HG03045 (cell line): ENCODE data around the gene KDM4C.
A peak's percentile ranks its signal among the peaks of the same experiment; 100 is the strongest.
"Not testable (repeated sequence)": the region's sequence is repeated elsewhere in the genome, so short reads cannot be mapped to it uniquely, and the experiment has no call there.

ENCODE experiments used
- ATAC-seq: cut with Tn5 transposase; IDR thresholded peaks from one replicate; pipeline ENCODE4 v1.9.1; 2021; ENCODE audit warnings: mild to moderate bottlenecking, moderate library complexity; ENCODE audit not compliant: unreplicated experiment

The KDM4C gene

DNA sequence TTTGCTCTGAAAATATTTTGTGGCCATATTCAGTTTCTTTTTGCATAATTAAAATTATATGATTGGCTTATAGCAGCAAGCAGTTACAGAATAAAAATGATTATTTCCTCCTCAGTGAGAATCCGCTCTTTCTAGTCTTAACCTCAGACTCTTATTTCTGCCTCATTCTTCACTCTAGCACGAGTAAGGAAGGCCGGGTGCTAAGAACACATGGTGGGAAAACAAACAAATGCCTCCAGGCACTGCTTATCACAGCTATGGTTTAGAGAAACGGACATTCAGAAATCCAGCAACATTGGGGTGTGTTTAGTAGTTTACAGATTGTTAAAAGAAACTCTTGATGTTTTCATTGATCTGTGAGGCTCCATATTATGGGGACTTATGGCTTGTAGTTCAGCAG, 168.7 kb downstream of the KDM4C start:
- no peak for ATAC-seq

DNA sequence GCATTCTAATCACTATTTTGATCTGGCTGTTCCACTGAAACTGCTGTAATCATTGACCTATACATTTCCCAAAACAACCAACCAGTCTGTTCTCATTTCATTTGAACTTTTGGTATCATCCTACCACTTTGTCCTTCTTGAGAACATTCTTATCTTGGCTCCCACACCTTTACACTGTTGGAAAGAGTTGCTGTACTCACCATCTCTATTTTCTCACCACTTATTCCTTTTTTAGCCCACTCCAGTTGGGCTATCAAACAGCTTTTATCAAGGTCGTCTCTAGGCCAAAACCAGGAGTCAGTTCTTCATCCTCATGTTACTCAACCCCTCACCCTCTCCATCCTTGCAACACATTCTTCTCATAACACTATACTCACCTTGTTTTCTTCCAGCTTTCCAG, 170.1 kb downstream of the KDM4C start:
- ATAC-seq = no peak

DNA sequence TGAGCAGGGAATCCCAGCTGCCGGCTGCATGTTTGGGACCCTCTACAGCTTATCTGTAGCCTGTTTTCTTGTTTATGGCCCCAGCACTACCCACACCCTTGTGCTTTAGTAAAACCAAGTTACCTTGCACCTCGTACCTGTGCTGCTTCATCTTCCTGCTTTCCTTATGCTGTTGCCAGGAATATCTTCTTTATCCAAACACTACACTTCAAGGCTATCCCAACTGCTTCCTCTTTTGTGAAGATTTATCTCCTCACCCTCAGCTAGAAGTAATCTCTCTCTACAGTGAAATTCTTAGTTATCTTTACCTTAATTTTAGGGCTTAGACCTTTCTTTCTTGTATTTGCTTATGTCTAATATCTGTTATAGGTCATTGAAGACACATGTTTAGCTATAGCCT, 171.1 kb downstream of the KDM4C start:
- ATAC-seq = no peak

DNA sequence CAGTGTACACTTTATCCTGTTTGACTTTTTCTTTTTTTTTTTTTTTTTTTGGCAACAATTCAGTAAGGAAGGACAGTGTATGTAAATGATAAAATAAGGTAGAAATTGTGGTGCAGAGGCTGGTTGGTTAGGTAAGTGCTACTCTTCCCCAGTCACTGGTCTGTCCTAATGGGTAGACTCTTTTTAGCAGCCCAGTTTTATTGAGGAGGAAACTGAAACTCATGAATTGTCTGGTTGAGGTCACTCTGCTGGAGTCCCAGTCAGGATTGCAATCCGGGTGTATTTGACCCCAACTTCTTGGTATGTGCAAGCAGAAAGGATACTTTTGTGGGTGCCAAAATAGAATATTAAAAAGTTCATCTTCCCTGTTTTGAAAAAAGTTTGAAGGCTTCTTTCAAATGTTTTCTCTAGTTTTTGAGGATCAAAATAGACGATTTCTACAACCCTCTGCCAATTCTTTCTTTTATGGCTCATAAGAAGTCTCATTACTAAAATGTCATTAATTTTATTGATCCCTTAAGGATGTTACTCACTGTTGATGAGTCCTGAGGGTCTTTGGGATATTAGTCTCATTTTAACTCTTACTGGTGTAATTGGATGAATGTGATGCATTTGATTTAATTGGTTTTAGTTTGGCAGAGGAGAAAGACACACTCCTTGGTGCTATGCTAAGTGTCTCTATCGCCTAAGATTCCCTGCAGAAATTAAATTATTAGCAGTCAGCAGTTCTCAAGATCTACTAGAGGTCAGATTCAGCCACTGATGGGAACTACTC, 171.9 kb downstream of the KDM4C start:
- no peak for ATAC-seq

DNA sequence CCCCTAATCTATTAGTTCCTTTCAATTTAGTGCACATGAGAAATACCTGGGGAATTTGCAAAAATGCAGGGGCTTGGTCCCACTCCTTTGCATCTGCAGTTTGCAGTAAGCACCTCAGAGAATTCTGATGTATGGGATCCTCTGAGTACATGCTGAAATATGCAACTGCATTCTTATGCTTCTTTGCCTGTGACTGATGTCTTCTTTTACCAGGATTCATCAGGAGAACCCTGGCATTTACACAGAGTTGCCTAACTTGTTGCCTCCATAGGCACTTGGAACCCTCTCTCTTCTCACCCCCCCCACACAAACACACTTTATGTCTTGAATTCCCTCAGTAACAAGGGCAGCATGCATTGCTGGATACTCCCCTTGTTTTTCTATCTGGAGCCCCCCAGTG, 173.1 kb downstream of the KDM4C start:
- ATAC-seq = no peak

DNA sequence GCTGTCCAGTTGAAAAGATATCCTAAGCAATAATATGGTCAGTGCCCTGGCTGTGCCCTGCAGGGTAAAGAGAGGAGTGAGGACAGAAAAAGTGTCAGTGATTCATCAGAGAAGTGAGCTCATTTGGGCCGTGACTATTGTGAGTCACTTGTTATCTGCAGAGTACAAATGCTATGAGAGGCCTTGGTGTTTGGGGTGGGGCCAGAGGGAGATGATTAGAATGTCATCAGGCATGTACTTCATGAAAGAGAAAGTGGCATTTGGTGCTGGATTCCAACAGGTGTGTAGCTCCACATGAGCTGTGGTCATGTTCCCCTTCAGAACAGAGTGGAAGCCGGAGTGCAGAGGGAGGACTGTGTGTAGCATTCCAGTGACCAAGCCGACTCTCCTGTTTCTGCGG, 174.1 kb downstream of the KDM4C start:
- ATAC-seq = peak; percentile 75

DNA sequence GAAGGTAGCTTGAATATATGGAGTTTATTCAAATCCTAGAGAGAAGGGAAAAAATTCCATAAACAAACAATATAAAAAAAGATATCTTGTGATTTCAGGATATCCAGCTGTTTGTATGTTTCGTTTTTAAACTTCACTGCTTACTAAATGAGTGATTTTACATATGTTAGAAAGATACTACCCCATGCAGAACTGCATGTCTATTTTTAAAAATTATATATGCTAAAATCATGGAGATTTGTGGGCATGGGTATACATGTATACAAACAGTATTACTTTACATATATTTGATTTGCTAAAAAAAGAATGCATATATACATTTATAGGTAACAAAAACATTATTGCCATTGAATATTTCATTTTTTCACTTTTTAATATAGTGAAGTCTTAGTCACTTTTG, 178.3 kb downstream of the KDM4C start:
- no peak for ATAC-seq

DNA sequence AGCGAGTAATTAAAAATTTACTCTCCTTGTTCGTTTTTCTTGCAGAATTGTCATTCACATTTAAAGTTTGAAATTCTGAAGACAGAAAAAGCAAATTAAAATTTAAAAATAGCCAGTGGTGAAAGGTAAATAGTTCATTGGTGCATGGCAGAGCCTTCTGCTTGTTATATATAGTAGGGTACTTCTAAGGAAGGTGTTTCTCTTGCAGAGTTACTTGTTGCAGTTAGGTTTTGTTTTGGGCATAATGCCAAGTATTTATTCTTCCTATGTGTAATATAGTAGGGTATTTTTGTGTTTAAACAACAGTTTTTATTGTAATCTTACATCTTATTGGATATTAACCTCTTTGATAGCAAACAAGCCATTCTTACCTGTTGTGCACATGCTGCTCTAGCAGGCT, 179.4 kb downstream of the KDM4C start:
- no peak for ATAC-seq

DNA sequence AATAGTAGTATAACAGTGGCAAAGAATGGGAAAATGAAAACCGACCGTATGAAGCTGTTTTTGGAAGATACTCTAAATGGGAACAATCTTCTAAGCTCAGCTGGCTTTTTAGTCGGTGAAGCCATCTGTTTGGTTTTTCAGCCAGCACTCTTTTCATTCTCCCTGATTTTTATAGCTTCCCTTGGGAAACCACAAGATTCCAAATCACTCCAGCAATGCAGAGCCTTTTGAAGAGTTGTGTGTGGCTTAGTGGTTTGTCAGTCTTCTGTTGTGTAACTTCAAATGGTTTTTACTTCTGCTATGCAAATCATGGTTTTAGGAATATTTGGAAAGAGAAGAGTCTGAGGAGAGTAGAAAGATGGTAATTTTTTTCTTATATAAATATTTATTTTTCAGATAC, 180.7 kb downstream of the KDM4C start:
- ATAC-seq = no peak

DNA sequence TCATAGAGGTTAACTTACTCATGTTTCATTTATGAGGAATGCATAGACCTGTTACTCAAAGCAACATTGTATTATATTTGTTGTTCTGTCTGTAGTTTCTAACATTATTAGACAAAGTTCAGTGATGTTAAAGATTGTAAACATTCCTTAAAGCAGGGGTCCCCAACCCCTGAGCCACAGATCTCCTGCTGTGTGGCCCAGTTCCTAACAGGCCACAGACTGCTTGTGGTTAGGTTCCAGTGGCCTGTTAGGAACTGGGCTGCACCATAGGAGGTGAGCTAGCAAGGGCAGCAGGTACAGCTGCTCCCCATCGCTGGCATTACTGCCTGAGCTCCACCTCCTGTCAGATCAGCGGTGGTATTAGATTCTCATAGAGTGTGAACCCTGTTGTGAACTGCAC, 181.1 kb downstream of the KDM4C start:
- no peak for ATAC-seq

DNA sequence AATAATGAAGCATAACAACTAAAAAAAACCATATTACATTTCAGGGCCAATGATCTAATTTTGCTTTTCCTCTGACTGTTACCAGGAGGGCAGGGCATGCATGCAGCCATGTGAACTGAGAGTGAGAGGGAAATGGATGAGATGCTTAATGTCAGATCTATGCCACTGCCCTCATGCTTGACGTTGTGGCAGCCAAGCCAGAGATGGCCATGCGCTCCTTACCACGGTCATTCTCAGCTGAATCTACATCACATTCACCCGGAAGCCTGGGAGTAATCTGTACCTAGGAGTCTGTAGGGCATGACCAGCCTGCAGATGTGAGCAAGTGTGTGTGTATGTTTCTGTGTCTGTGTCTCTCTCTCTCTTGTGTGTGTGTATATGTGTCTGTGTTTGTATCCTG, 183.7 kb downstream of the KDM4C start:
- ATAC-seq = no peak

DNA sequence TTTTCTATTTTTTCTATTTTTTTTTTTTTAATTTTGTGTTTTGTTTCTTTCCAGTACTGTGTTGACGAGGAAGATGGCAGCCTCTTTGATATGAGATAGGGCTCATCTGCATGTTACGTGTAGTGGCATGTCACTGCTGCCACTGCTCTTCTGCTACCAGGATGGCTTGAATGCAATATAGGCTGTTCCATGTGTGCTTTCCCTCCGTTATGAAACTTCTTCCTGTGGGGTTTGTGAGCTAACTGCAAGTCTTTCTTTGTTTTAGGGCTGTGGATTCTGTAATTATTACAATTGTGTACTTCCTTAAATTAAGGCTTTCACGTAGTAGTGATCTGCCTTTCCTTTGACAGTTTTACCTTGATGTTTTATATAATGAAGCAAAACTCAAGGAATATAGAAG, 184.6 kb downstream of the KDM4C start:
- no peak for ATAC-seq

DNA sequence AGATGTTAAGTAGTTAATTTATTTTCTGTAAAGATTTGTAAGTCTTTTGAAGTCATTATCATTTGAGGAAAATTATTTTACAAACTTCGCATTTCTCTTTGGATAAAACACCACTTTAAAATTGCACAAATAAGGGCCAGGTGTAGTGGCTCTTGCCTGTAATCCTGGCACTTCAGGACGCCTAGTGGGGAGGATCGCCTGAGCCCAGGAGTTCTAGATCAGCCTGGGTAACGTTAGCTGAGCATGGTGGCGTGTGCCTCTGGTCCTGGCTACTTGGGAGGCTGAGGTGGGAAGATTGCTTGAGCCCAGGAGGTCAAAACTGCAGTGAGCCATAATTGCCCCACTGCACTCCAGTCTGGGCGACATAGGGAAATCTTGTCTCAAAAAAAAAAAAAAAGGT, 185.5 kb downstream of the KDM4C start:
- no peak for ATAC-seq

DNA sequence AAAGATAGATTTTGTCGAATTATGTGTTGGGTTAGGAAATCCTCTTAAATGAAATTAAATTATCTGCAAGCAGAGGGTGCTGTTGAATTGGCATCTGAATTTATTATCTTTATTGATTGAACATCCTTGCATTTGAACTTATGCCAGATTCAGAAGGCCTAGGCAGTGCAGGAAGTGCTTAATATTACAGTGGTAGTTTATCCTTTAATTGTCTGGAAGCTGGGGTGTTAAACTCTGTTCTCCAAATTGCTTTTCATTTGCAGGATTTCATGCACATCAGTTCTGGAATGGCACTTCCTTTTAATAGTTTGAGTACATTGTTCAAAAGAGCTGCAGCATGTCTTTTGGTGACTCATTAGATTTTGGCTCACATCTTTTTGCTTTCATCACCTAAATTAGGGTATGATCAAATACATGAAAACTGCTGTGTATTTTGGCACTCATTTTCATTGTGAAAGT, 186.3 kb downstream of the KDM4C start:
- no peak for ATAC-seq

DNA sequence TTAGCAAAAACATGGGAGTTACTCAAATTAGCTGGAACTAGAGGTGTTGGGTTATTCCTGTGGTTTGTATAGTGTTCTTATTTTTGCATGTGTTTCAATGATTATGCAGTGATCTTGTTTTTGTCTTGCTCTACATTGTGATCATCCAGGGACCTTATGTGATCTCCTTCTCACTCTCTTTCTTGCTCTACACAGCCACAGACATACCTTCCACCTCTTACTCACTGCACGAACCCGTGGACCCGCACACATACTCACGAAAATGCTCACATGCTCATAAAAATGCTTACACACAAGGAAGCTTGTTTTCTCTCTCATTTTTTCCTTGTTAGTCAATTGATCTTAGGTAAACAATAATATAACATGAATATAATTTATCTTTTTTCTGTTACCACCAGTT, 187.1 kb downstream of the KDM4C start:
- ATAC-seq = no peak

DNA sequence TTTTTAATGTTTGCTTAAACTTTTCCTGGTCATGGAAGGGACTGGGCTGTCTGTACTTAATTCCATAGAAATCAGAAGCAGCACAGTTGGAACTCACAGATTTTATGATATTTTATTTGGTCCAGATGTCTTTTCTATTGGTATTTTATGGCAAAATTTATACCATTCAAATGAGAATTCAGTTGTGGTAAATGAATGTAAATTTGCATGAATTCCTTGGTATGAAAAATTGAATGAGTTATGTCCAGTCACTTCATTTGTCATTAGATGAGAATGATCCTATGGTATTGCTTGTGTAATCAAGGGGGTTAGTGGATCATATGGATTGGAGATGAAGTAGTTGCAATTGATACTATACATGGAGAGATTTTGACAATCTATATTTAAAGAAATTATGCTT, 188.0 kb downstream of the KDM4C start:
- no peak for ATAC-seq

DNA sequence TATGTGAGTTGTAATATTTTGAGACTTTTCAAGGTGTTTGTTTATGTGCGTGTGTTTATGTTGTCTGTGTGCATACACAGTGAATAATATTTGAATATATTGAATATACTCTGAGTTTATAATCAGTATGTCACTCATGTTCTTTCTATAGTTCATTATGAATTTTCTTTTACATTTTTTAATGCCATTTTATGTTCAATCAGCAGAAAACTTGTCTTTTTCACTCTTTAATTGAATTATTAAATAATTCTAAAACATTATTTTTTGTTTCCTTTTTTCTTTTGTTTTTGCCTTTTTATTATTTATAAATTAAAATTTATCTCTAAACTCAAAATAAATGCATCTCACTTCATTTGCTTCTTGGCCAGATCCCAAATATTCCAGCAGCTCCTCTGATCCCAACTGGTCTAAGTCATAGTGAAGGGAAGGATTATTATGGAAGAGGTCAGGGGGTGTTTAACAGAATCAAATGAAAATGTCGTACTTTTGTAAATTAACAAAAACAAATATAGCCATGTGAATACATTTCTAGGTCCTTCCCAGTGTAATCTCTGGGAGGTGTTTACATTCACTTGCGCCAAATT, 188.9 kb downstream of the KDM4C start:
- ATAC-seq = no peak

DNA sequence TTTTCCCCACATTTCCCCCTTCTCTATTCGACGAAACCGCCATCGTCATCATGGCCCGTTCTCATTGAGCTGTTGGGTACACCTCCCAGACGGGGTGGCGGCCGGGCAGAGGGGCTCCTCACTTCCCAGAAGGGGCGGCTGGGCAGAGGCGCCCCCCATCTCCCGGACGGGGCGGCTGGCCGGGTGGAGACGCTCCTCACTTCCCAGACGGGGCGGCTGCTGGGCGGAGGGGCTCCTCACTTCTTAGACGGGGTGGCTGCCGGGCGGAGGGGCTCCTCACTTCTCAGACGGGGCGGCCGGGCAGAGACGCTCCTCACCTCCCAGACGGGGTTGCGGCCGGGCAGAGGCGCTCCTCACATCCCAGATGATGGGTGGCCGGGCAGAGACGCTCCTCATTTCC, 191.1 kb downstream of the KDM4C start:
- not testable (repeated sequence) for ATAC-seq

DNA sequence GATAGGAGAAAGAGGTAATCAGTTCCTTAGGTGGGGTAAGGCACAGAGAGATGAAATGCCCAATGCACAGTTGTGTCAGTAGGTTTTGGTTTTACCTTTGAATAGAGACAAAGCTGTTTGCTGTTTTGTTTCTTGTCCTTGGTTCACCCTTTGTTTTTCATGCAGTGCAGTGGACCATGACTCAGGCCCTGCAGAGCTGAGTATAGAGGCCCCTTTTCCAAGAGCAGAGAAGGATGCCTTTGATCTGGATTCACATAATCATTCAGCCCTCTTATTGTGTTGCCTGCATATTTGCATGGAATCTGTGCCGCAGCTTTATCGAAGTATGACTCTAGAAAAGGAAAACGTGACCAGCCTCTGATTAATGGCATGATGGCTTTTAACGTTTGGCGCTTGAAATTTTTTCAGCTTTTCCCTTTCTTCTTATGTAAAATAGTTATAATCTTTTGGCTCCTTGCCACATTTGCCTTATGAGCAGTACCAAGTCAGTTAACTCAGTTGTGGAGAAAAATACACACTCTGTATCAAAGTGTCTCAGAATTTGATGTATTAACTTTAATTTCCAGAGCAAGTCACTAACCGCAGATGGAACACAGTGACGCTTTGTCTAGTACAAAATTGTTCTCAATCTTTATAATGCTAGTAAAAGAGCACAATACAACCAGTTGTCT, 197.6 kb downstream of the KDM4C start:
- ATAC-seq = no peak

DNA sequence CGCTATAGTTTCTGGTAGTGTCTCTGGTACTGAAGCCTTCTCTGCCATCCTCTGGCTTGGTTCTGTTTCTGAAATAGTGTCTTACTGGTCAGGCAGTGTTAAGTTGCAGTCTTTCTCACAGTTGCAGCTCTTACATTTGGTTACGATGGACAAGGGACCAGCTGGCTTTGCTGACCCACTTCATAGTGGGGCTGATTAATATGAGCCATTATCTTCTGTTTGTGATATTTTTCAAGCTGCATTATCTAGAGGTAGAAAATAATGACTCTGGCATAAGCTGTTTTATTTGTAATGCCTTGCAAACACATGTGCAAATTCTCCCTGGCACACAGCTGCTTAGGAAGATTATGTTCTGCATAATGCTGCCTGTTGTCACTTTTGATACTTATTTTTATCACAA, 199.1 kb downstream of the KDM4C start:
- ATAC-seq = no peak

DNA sequence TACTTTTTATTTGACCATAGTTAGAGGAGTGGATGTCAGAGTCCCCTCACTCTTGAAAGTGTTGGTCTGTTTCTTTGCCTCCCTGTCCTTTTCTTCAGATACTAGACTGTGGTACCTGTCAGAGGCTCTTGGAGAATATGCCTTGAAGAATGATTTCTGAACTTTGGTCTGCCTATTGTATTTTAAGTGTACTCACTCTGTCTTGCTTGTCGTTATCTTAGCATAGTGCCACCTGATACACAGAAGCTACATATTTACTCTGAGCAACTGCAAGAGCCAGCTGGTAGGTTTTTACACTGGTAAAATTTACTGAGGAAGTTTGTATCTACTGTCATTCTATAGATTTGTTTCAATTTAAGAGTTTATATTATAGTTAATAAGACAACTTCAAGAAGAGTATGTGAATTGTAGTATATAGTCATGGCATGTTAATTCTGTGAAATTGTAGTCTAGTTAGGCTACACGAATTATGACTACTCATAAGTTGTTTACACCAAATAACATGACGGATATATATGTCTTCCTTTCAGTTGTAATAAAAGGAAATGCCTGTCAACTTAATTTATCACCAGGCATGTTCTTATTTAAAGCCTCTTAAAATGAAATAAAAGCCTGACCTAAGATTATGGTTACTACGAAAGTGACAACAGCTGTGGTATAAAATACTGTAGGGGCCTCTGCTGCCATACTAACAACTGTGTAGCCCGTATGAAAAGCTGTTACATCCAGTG, 201.7 kb downstream of the KDM4C start:
- ATAC-seq = no peak

DNA sequence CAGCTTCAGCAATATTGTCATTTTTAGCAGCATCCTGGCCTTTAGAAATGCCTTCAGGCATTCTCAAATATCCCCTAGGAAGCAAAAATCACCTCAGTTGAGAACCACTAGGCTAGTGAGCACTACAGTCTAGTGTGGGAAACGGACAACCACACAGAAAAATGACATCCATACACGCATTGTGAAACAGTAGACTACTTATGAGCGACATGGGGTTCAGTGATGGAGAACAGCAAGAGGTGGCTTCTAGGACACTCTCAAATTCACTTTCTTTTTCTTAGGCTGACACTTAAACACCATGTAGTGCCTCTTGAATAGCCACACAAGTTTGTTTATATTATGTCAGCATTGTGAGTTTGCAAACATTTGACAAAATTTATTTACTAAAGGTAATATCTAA, 203.0 kb downstream of the KDM4C start:
- no peak for ATAC-seq
